Measurements from ENCODE around the gene COLEC11. TPM values are rescaled to one million over a fixed set of nuclear protein-coding genes. Genes with fewer than 3 reads are reported as not detected.
"Not testable (repeated sequence)": the region's sequence is repeated elsewhere in the genome, so short reads cannot be mapped to it uniquely, and the experiment has no call there.

COLEC11 gene
- total RNA-seq, result not detected in 2 replicates

- H3K27me3 Mint-ChIP-seq (ENCODE audit: insufficient read depth), result peaks cover 12% of the 10 kb centered on the region
- H3K4me3 Mint-ChIP-seq, result no peak within 1 kb of the TSS
- H3K27ac Mint-ChIP-seq, result no peak within 1 kb of the TSS
- no peaks in the 10 kb centered on the region for H3K9me3 Mint-ChIP-seq
- no peaks in the 10 kb centered on the region for H3K36me3 Mint-ChIP-seq (ENCODE audit: low read depth)
- DNase-seq (ENCODE audit: low spot score), result no peak
- peaks cover 30% of the 10 kb centered on the region for H3K4me1 Mint-ChIP-seq (ENCODE audit: low read depth)
- intact Hi-C loops (cut with micrococcal nuclease), result no loop called here
These were observed at the start of gene COLEC11 for GRCh38 chr2:3594493-3595281. Gene COLEC11 (plus strand): TSS chr2:3595112. CDS start chr2:3604341, 9,229 bp downstream.

- Mint-ChIP-seq H3K9me3 (no peaks in the 10 kb centered on the region), H3K4me1 (ENCODE audit: low read depth) (no peaks in the 10 kb centered on the region), H3K27ac (no peak overlapping the region), H3K27me3 (ENCODE audit: insufficient read depth) (no peaks in the 10 kb centered on the region), H3K4me3 (no peak overlapping the region), H3K36me3 (ENCODE audit: low read depth) (peaks cover 62% of the 10 kb centered on the region)
- DNase-seq (ENCODE audit: low spot score), result no peak
- intact Hi-C loops (cut with micrococcal nuclease), result no loop called here
These were observed 49.0 kb upstream of the COLEC11 start for GRCh38 chr2:3545788-3546478.

GRCh38 chr2:3547915-3548314 is 47.0 kb upstream of the COLEC11 start:
- no peak for DNase-seq (ENCODE audit: low spot score)
- no peaks in the 10 kb centered on the region for H3K27me3 Mint-ChIP-seq (ENCODE audit: insufficient read depth)
- H3K27ac Mint-ChIP-seq, result peak overlapping the region; percentile 25
- no peak overlapping the region for H3K4me3 Mint-ChIP-seq
- peaks cover 59% of the 10 kb centered on the region for H3K36me3 Mint-ChIP-seq (ENCODE audit: low read depth)
- H3K9me3 Mint-ChIP-seq, result no peaks in the 10 kb centered on the region
- H3K4me1 Mint-ChIP-seq (ENCODE audit: low read depth), result no peaks in the 10 kb centered on the region
- intact Hi-C loops (cut with micrococcal nuclease), result no loop called here

GRCh38 chr2:3553946-3554345 is 41.0 kb upstream of the COLEC11 start:
- H3K9me3 Mint-ChIP-seq, result no peaks in the 10 kb centered on the region
- no peak overlapping the region for H3K4me3 Mint-ChIP-seq
- H3K36me3 Mint-ChIP-seq (ENCODE audit: low read depth), result peaks cover 52% of the 10 kb centered on the region
- DNase-seq (ENCODE audit: low spot score), result no peak
- no peaks in the 10 kb centered on the region for H3K27me3 Mint-ChIP-seq (ENCODE audit: insufficient read depth)
- H3K4me1 Mint-ChIP-seq (ENCODE audit: low read depth), result peaks cover 20% of the 10 kb centered on the region
- intact Hi-C loops (cut with micrococcal nuclease), result loop anchor here (10.0 kb wide), 1 partner anchor 1499 kb away; no protein-coding TSS in a partner anchor
- H3K27ac Mint-ChIP-seq, result no peak overlapping the region

GRCh38 chr2:3557639-3558204 is 37.2 kb upstream of the COLEC11 start:
- Mint-ChIP-seq H3K9me3 (no peaks in the 10 kb centered on the region), H3K4me1 (ENCODE audit: low read depth) (peaks cover 20% of the 10 kb centered on the region), H3K4me3 (peak overlapping the region; percentile 93), H3K27me3 (ENCODE audit: insufficient read depth) (no peaks in the 10 kb centered on the region), H3K36me3 (ENCODE audit: low read depth) (peaks cover 35% of the 10 kb centered on the region), H3K27ac (peak overlapping the region; percentile 97)
- intact Hi-C loops (cut with micrococcal nuclease), result loop anchor here (1.0 to 10.0 kb wide), 6 partner anchors 18 to 1503 kb away; partner anchors contain the start of genes ADI1, EIPR1 and RPS7
- DNase-seq (ENCODE audit: low spot score), result no peak

GRCh38 chr2:3558205-3559014 is 36.5 kb upstream of the COLEC11 start, which contains the start of gene RNASEH1:
Gene RNASEH1 (minus strand): TSS chr2:3558333. CDS start chr2:3558260, 73 bp downstream.
- H3K9me3 Mint-ChIP-seq, result no peaks in the 10 kb centered on the region
- peak within 1 kb of the TSS; percentile 97 for H3K27ac Mint-ChIP-seq
- peaks cover 20% of the 10 kb centered on the region for H3K4me1 Mint-ChIP-seq (ENCODE audit: low read depth)
- no peaks in the 10 kb centered on the region for H3K27me3 Mint-ChIP-seq (ENCODE audit: insufficient read depth)
- H3K4me3 Mint-ChIP-seq, result peak within 1 kb of the TSS; percentile 93
- DNase-seq (ENCODE audit: low spot score), result peak; percentile 98
- H3K36me3 Mint-ChIP-seq (ENCODE audit: low read depth), result peaks cover 33% of the 10 kb centered on the region
- intact Hi-C loops (cut with micrococcal nuclease), result loop anchor here (1.0 to 10.0 kb wide), 6 partner anchors 17 to 1504 kb away; partner anchors contain the start of genes ADI1, EIPR1 and RPS7

GRCh38 chr2:3563521-3563976 is 31.4 kb upstream of the COLEC11 start:
- no peaks in the 10 kb centered on the region for H3K27me3 Mint-ChIP-seq (ENCODE audit: insufficient read depth)
- intact Hi-C loops (cut with micrococcal nuclease), result no loop called here
- no peaks in the 10 kb centered on the region for H3K9me3 Mint-ChIP-seq
- peaks cover 6% of the 10 kb centered on the region for H3K36me3 Mint-ChIP-seq (ENCODE audit: low read depth)
- H3K4me1 Mint-ChIP-seq (ENCODE audit: low read depth), result no peaks in the 10 kb centered on the region
- H3K4me3 Mint-ChIP-seq, result no peak overlapping the region
- H3K27ac Mint-ChIP-seq, result no peak overlapping the region
- no peak for DNase-seq (ENCODE audit: low spot score)

- Mint-ChIP-seq H3K27me3 (ENCODE audit: insufficient read depth) (no peaks in the 10 kb centered on the region), H3K36me3 (ENCODE audit: low read depth) (peaks cover 2% of the 10 kb centered on the region), H3K9me3 (no peaks in the 10 kb centered on the region), H3K27ac (no peak overlapping the region), H3K4me1 (ENCODE audit: low read depth) (no peaks in the 10 kb centered on the region), H3K4me3 (no peak overlapping the region)
- intact Hi-C loops (cut with micrococcal nuclease), result no loop called here
- DNase-seq (ENCODE audit: low spot score), result no peak
These were observed 29.8 kb upstream of the COLEC11 start for GRCh38 chr2:3565117-3565516.

GRCh38 chr2:3566806-3567205 is 28.1 kb upstream of the COLEC11 start:
- Mint-ChIP-seq H3K27ac (no peak overlapping the region), H3K27me3 (ENCODE audit: insufficient read depth) (peaks cover 1% of the 10 kb centered on the region), H3K4me1 (ENCODE audit: low read depth) (no peaks in the 10 kb centered on the region), H3K9me3 (no peaks in the 10 kb centered on the region), H3K4me3 (no peak overlapping the region), H3K36me3 (ENCODE audit: low read depth) (no peaks in the 10 kb centered on the region)
- intact Hi-C loops (cut with micrococcal nuclease), result no loop called here
- no peak for DNase-seq (ENCODE audit: low spot score)

- H3K4me1 Mint-ChIP-seq (ENCODE audit: low read depth); H3K27ac Mint-ChIP-seq; DNase-seq (ENCODE audit: low spot score); H3K27me3 Mint-ChIP-seq (ENCODE audit: insufficient read depth); intact Hi-C loops (cut with micrococcal nuclease); H3K4me3 Mint-ChIP-seq; H3K9me3 Mint-ChIP-seq; H3K36me3 Mint-ChIP-seq (ENCODE audit: low read depth): not testable (repeated sequence)
These were observed 25.3 kb upstream of the COLEC11 start for GRCh38 chr2:3569656-3570055.

GRCh38 chr2:3571284-3571683 is 23.6 kb upstream of the COLEC11 start:
- DNase-seq (ENCODE audit: low spot score), result no peak
- Mint-ChIP-seq H3K36me3 (ENCODE audit: low read depth) (peaks cover 7% of the 10 kb centered on the region), H3K4me3 (no peak overlapping the region), H3K9me3 (no peaks in the 10 kb centered on the region), H3K27ac (no peak overlapping the region), H3K27me3 (ENCODE audit: insufficient read depth) (peaks cover 1% of the 10 kb centered on the region), H3K4me1 (ENCODE audit: low read depth) (peaks cover 13% of the 10 kb centered on the region)
- intact Hi-C loops (cut with micrococcal nuclease), result no loop called here

- no peak overlapping the region for H3K27ac Mint-ChIP-seq
- peaks cover 25% of the 10 kb centered on the region for H3K4me1 Mint-ChIP-seq (ENCODE audit: low read depth)
- intact Hi-C loops (cut with micrococcal nuclease), result no loop called here
- no peak for DNase-seq (ENCODE audit: low spot score)
- no peaks in the 10 kb centered on the region for H3K9me3 Mint-ChIP-seq
- H3K36me3 Mint-ChIP-seq (ENCODE audit: low read depth), result peaks cover 18% of the 10 kb centered on the region
- no peak overlapping the region for H3K4me3 Mint-ChIP-seq
- H3K27me3 Mint-ChIP-seq (ENCODE audit: insufficient read depth), result peaks cover 1% of the 10 kb centered on the region
These were observed 22.3 kb upstream of the COLEC11 start for GRCh38 chr2:3572620-3573019.

Data from activated T-helper 1 cell treated with anti-CD3 and anti-CD28 coated beads, Interleukin-12 subunit alpha, Interleukin-12 subunit beta, Interleukin-2, Interleukin-4 antibody, amounts not matched to agents 30 ng/mL and 10 ng/mL and 1 ng/mL, durations not matched to agents 14 hours and 24 hours and 36 hours (primary cell).